H1 (cell line): ENCODE data around the gene CFAP210.

Source experiments
- BCL11A ChIP-seq, 2 experiments: IDR thresholded peaks; one replicate each; pipeline ENCODE4 v1.6.1; 2011; ENCODE audit warnings: low read depth in 2 of 2, low read length in 2 of 2, mild to moderate bottlenecking in 2 of 2
- POLR2A ChIP-seq, 2 experiments: IDR thresholded peaks; 1 replicate in 1 of 2; 2 replicates in 1 of 2; pipeline ENCODE4 v1.6.1; 2011; ENCODE audit warnings: low read depth in 2 of 2, low read length in 2 of 2, mild to moderate bottlenecking in 2 of 2; ENCODE audit errors: control extremely low read depth in 1 of 2
- SIN3A ChIP-seq, 2 experiments: IDR thresholded peaks in 1 of 2; conservative IDR thresholded peaks in 1 of 2; 2 replicates each; pipeline ENCODE4 v1.6.1; 2011 to 2012; ENCODE audit warnings: low read length in 2 of 2, improper control_type of control experiment in 1 of 2, low read depth in 1 of 2, mild to moderate bottlenecking in 1 of 2
- TAF1 ChIP-seq: IDR thresholded peaks from 2 replicates; pipeline ENCODE4 v1.6.1; 2011; ENCODE audit warnings: mild to moderate bottlenecking, low read depth, low read length
- ZNF274 ChIP-seq: IDR thresholded peaks from 2 replicates; pipeline ENCODE4 v1.7.0; 2012; ENCODE audit warnings: low read length, borderline replicate concordance; ENCODE audit errors: extremely low read depth
- TF ChIP-seq, protein P1 (sequence below), 3 experiments: IDR thresholded peaks; 1 replicate in 2 of 3; 2 replicates in 1 of 3; pipeline versions ENCODE4 v1.5.1 to v1.6.1; 2011; ENCODE audit warnings: low read length in 3 of 3, mild to moderate bottlenecking in 3 of 3, inconsistent platforms in 2 of 3, low read depth in 1 of 3, moderate library complexity in 1 of 3; ENCODE audit not compliant: insufficient read depth in 1 of 3; ENCODE audit errors: control extremely low read depth in 1 of 3

DNA sequence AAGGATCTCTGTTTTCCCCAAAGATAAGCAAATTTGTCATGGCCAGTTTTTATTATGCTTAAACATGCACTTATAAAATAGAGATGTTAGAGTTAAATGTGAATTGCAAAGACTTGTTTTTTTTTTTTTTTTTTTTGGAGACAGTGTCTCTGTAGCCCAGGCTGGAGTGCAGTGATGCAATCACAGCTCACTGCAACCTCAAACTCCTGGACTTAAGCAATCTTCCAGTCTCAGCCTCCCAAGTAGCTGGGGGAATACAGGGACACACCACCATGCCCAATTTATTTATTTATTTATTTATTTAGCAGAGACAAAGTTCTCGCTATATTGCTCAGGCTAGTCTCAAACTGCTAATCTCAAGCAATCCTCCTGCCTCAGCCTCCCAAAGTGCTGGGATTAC lies 15.1 kb upstream of the CFAP210 start:
- TF ChIP-seq TAF1 (no peak), SIN3A (conservative IDR thresholded peaks at IDR 0.05 in 1 of 2, IDR thresholded peaks at IDR 0.05 in 1 of 2; ENCODE audit: low read depth in 1 of 2, low read length in 2 of 2) (no peak), POLR2A (IDR thresholded peaks at IDR 0.05; ENCODE audit: control extremely low read depth in 1 of 2, low read depth in 2 of 2, low read length in 2 of 2) (no peak), BCL11A (IDR thresholded peaks at IDR 0.05; ENCODE audit: low read depth in 2 of 2, low read length in 2 of 2) (no peak), ZNF274 (no peak)
- TF ChIP-seq, protein P1, sequence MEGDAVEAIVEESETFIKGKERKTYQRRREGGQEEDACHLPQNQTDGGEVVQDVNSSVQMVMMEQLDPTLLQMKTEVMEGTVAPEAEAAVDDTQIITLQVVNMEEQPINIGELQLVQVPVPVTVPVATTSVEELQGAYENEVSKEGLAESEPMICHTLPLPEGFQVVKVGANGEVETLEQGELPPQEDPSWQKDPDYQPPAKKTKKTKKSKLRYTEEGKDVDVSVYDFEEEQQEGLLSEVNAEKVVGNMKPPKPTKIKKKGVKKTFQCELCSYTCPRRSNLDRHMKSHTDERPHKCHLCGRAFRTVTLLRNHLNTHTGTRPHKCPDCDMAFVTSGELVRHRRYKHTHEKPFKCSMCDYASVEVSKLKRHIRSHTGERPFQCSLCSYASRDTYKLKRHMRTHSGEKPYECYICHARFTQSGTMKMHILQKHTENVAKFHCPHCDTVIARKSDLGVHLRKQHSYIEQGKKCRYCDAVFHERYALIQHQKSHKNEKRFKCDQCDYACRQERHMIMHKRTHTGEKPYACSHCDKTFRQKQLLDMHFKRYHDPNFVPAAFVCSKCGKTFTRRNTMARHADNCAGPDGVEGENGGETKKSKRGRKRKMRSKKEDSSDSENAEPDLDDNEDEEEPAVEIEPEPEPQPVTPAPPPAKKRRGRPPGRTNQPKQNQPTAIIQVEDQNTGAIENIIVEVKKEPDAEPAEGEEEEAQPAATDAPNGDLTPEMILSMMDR (IDR thresholded peaks at IDR 0.05; ENCODE audit: control extremely low read depth in 1 of 3, insufficient read depth in 1 of 3, low read depth in 1 of 3, low read length in 3 of 3): no peak
